K562 (cell line): ENCODE data around the gene UBE2H.

ENCODE experiments used
- BRCA1 ChIP-seq, 2 experiments: fragments of 450-650 bp in 1 of 2; sonication (generic) in 1 of 2; formaldehyde crosslinking in 1 of 2; IDR thresholded peaks; 2 replicates each; pipeline versions ENCODE4 v1.5.0 to v1.6.1; 2017 to 2020; ENCODE audit warnings: mild to moderate bottlenecking in 1 of 2, missing genetic modification reagents in 1 of 2
- CTCF ChIP-seq, 3 experiments: IDR thresholded peaks in 2 of 3; conservative IDR thresholded peaks in 1 of 3; 2 replicates each; pipeline ENCODE4 v1.5.1; 2011 to 2012; ENCODE audit warnings: low read length in 3 of 3, mild to moderate bottlenecking in 3 of 3, control low read depth in 2 of 3, improper control_type of control experiment in 1 of 3, inconsistent platforms in 1 of 3, low read depth in 1 of 3, mixed read lengths in 1 of 3, moderate library complexity in 1 of 3; ENCODE audit not compliant: insufficient read depth in 2 of 3
- FOXA1 ChIP-seq: fragments of 450-650 bp; IDR thresholded peaks from 2 replicates; pipeline ENCODE4 v1.6.1; 2016; ENCODE audit warnings: mild to moderate bottlenecking, borderline replicate concordance
- JUND ChIP-seq, 2 experiments: IDR thresholded peaks; 2 replicates in 1 of 2; 3 replicates in 1 of 2; pipeline ENCODE4 v1.6.1; 2011; ENCODE audit warnings: borderline replicate concordance in 2 of 2, low read depth in 2 of 2, low read length in 2 of 2, improper control_type of control experiment in 1 of 2, missing biosample characterization in 1 of 2, missing genetic modification characterization in 1 of 2, missing genetic modification reagents in 1 of 2
- NCOR1 ChIP-seq: fragments of 450-650 bp; IDR thresholded peaks from 2 replicates; pipeline ENCODE4 v1.6.1; 2016; ENCODE audit warnings: mild to moderate bottlenecking, moderate library complexity
- POLR2A ChIP-seq: fragments of 450-650 bp; conservative IDR thresholded peaks from 2 replicates; pipeline ENCODE4 v1.6.1; 2016
- RBBP5 ChIP-seq: fragments of 200-600 bp; sonication (generic); IDR thresholded peaks from 2 replicates; pipeline ENCODE4 v1.6.1; 2012; ENCODE audit warnings: borderline replicate concordance, mild to moderate bottlenecking, low read length, control low read depth, inconsistent platforms; ENCODE audit not compliant: insufficient read depth, poor library complexity, severe bottlenecking
- ZFP30 ChIP-seq: fragments of 250-450 bp; sonication (Bioruptor Pico); IDR thresholded peaks from 2 replicates; pipeline ENCODE4 v1.8.0; 2022; ENCODE audit warnings: moderate library complexity, mild to moderate bottlenecking, inconsistent platforms, borderline replicate concordance
- ZNF134 ChIP-seq: fragments of 250-450 bp; sonication (Bioruptor Pico); conservative IDR thresholded peaks from 2 replicates; pipeline ENCODE4 v1.4.0; 2020
- TF ChIP-seq, protein P1 (sequence below), 2 experiments: fragments of 200-800 bp in 1 of 2; sonication (Bioruptor generic) in 1 of 2; sonication (generic) in 1 of 2; formaldehyde crosslinking in 1 of 2; IDR thresholded peaks in 1 of 2; conservative IDR thresholded peaks in 1 of 2; 2 replicates each; pipeline versions ENCODE4 v1.5.0 to v1.6.1; 2016 to 2020; ENCODE audit warnings: missing compliant biosample characterization in 1 of 2, missing genetic modification characterization in 1 of 2, missing genetic modification reagents in 1 of 2
- TF ChIP-seq, protein P2 (sequence below): fragments of 450-650 bp; IDR thresholded peaks from 2 replicates; pipeline ENCODE4 v1.6.1; 2018; ENCODE audit not compliant: partially characterized antibody
- TF ChIP-seq, protein P3 (sequence below): fragments of 250-450 bp; sonication (Bioruptor Pico); IDR thresholded peaks from 2 replicates; pipeline ENCODE4 v1.5.0; 2020; ENCODE audit warnings: mild to moderate bottlenecking, borderline replicate concordance

DNA sequence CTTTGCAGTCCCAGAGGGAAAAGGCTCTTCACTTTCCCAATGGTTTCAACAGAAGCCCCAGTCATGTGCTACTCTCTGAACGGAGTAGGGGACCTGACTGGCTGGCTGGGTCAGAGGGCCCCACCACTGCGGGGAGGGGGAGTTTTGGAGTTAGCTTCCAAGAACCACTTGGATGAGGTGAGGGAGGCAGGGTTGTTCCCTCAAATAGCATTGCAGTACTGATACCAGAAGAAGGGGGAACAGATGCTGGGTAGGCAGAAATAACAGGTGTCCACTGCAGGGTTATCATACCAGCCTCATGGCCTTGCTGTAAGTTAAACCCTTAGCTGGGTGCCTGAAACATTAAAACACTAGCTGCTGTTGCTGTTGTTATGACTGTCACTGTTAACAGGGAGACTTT lies 131.3 kb downstream of the UBE2H start:
- TF ChIP-seq NCOR1, result no peak
- TF ChIP-seq FOXA1, result no peak
- TF ChIP-seq, protein P1, sequence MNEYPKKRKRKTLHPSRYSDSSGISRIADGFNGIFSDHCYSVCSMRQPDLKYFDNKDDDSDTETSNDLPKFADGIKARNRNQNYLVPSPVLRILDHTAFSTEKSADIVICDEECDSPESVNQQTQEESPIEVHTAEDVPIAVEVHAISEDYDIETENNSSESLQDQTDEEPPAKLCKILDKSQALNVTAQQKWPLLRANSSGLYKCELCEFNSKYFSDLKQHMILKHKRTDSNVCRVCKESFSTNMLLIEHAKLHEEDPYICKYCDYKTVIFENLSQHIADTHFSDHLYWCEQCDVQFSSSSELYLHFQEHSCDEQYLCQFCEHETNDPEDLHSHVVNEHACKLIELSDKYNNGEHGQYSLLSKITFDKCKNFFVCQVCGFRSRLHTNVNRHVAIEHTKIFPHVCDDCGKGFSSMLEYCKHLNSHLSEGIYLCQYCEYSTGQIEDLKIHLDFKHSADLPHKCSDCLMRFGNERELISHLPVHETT (CRISPR knock-in tag; conservative IDR thresholded peaks at IDR 0.05 in 1 of 2, IDR thresholded peaks at IDR 0.05 in 1 of 2), result no peak
- TF ChIP-seq, protein P2, sequence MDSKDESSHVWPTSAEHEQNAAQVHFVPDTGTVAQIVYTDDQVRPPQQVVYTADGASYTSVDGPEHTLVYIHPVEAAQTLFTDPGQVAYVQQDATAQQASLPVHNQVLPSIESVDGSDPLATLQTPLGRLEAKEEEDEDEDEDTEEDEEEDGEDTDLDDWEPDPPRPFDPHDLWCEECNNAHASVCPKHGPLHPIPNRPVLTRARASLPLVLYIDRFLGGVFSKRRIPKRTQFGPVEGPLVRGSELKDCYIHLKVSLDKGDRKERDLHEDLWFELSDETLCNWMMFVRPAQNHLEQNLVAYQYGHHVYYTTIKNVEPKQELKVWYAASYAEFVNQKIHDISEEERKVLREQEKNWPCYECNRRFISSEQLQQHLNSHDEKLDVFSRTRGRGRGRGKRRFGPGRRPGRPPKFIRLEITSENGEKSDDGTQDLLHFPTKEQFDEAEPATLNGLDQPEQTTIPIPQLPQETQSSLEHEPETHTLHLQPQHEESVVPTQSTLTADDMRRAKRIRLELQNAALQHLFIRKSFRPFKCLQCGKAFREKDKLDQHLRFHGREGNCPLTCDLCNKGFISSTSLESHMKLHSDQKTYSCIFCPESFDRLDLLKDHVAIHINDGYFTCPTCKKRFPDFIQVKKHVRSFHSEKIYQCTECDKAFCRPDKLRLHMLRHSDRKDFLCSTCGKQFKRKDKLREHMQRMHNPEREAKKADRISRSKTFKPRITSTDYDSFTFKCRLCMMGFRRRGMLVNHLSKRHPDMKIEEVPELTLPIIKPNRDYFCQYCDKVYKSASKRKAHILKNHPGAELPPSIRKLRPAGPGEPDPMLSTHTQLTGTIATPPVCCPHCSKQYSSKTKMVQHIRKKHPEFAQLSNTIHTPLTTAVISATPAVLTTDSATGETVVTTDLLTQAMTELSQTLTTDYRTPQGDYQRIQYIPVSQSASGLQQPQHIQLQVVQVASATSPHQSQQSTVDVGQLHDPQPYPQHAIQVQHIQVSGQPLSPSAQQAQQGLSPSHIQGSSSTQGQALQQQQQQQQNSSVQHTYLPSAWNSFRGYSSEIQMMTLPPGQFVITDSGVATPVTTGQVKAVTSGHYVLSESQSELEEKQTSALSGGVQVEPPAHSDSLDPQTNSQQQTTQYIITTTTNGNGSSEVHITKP, result no peak
- no peak for TF ChIP-seq POLR2A
- no peak for TF ChIP-seq ZNF134 (CRISPR knock-in tag)
- TF ChIP-seq CTCF (IDR thresholded peaks at IDR 0.05 in 2 of 3, conservative IDR thresholded peaks at IDR 0.05 in 1 of 3; ENCODE audit: insufficient read depth in 2 of 3, low read depth in 1 of 3, low read length in 3 of 3), result no peak
- TF ChIP-seq, protein P3, sequence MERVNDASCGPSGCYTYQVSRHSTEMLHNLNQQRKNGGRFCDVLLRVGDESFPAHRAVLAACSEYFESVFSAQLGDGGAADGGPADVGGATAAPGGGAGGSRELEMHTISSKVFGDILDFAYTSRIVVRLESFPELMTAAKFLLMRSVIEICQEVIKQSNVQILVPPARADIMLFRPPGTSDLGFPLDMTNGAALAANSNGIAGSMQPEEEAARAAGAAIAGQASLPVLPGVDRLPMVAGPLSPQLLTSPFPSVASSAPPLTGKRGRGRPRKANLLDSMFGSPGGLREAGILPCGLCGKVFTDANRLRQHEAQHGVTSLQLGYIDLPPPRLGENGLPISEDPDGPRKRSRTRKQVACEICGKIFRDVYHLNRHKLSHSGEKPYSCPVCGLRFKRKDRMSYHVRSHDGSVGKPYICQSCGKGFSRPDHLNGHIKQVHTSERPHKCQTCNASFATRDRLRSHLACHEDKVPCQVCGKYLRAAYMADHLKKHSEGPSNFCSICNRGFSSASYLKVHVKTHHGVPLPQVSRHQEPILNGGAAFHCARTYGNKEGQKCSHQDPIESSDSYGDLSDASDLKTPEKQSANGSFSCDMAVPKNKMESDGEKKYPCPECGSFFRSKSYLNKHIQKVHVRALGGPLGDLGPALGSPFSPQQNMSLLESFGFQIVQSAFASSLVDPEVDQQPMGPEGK, result no peak
- no peak for TF ChIP-seq JUND (IDR thresholded peaks at IDR 0.05; ENCODE audit: borderline replicate concordance, low read depth, low read length)
- no peak for TF ChIP-seq JUND (tag; IDR thresholded peaks at IDR 0.05; ENCODE audit: borderline replicate concordance, low read depth, low read length)
- no peak for TF ChIP-seq BRCA1 (IDR thresholded peaks at IDR 0.05)
- TF ChIP-seq BRCA1 (CRISPR knock-in tag; IDR thresholded peaks at IDR 0.05), result no peak
- TF ChIP-seq RBBP5, result no peak
- no peak for TF ChIP-seq ZFP30 (CRISPR knock-in tag)
